Hepatocyte (in vitro differentiated cells): ENCODE results near the gene SELE. TPM values are rescaled to one million over a fixed set of nuclear protein-coding genes. Genes with fewer than 3 reads are reported as not detected.
"Not testable (repeated sequence)": the region's sequence is repeated elsewhere in the genome, so short reads cannot be mapped to it uniquely, and the experiment has no call there.

Experiments used
- DNase-seq: peaks from one replicate; pipeline ENCODE4 v3.0.0-alpha.2; 2016; ENCODE audit warnings: low spot score
- H2AFZ ChIP-seq: fragments of 200-600 bp; sonication (generic); 2 replicates; pipeline ENCODE4 v1.6.0; 2016; ENCODE audit warnings: antibody characterized with exemption, mild to moderate bottlenecking
- H3K27ac ChIP-seq: fragments of 200-600 bp; sonication (generic); 2 replicates; pipeline ENCODE4 v1.5.1; 2016; ENCODE audit warnings: mild to moderate bottlenecking
- H3K27me3 ChIP-seq: fragments of 200-600 bp; sonication (generic); 2 replicates; pipeline ENCODE4 v1.6.1; 2016
- H3K36me3 ChIP-seq: fragments of 200-600 bp; sonication (generic); replicated peaks from 2 replicates; pipeline ENCODE4 v1.5.1; 2016; ENCODE audit warnings: low read depth; ENCODE audit not compliant: insufficient read depth
- H3K4me1 ChIP-seq: fragments of 200-600 bp; sonication (generic); 2 replicates; pipeline ENCODE4 v1.5.1; 2016; ENCODE audit warnings: mild to moderate bottlenecking, moderate library complexity; ENCODE audit not compliant: insufficient read depth
- H3K4me2 ChIP-seq: fragments of 200-600 bp; sonication (generic); 2 replicates; pipeline ENCODE4 v1.6.0; 2016
- H3K4me3 ChIP-seq: fragments of 200-600 bp; sonication (generic); 2 replicates; pipeline ENCODE4 v1.5.1; 2016; ENCODE audit warnings: mild to moderate bottlenecking
- H3K79me2 ChIP-seq: fragments of 200-600 bp; sonication (generic); 2 replicates; pipeline ENCODE4 v1.6.0; 2017; ENCODE audit warnings: mild to moderate bottlenecking
- H3K9me2 ChIP-seq: fragments of 200-600 bp; sonication (generic); replicated peaks from 2 replicates; pipeline ENCODE4 v1.6.0; 2017; ENCODE audit warnings: mild to moderate bottlenecking; ENCODE audit not compliant: insufficient read depth
- H3K9me3 ChIP-seq: fragments of 200-600 bp; sonication (generic); 2 replicates; pipeline ENCODE4 v1.5.1; 2016; ENCODE audit warnings: low read depth, mild to moderate bottlenecking
- H4K20me1 ChIP-seq: fragments of 200-600 bp; sonication (generic); 2 replicates; pipeline ENCODE4 v1.6.0; 2016; ENCODE audit warnings: mild to moderate bottlenecking; ENCODE audit not compliant: insufficient read depth, poor library complexity, severe bottlenecking
- CTCF ChIP-seq: fragments of 200-600 bp; sonication (generic); IDR thresholded peaks from 2 replicates; pipeline ENCODE4 v1.5.1; 2016; ENCODE audit warnings: antibody characterized with exemption, mild to moderate bottlenecking; ENCODE audit not compliant: poor library complexity
- EZH2 ChIP-seq: fragments of 200-600 bp; sonication (generic); IDR thresholded peaks from 2 replicates; pipeline ENCODE4 v1.6.1; 2016; ENCODE audit warnings: antibody characterized with exemption, mild to moderate bottlenecking, borderline replicate concordance
- EZH2phosphoT487 ChIP-seq: fragments of 200-600 bp; sonication (generic); IDR thresholded peaks from one replicate; pipeline ENCODE4 v1.6.1; 2018; ENCODE audit warnings: antibody characterized with exemption, mild to moderate bottlenecking, low read depth, moderate library complexity; ENCODE audit not compliant: unreplicated experiment, severe bottlenecking
- whole genome bisulfite sequencing: methylation state at CpG from one replicate; pipeline ENCODE4 v1.1.6; 2016; ENCODE audit warnings: low lambda C conversion rate; ENCODE audit errors: missing lambda C conversion rate; 5-methylcytosine and 5-hydroxymethylcytosine counted together
- polyA plus RNA-seq: library from polyadenylated mRNA; unstranded; fragments of >200 nt; fragmentation: Nextera tagmentation; extraction: Ambion mirVana; gene quantifications from 2 replicates; pipeline ENCODE4 v1.2.1, GENCODE V29; 2016
- total RNA-seq: library from RNA; depleted of rRNA; stranded (reverse); fragments of >200 nt; gene quantifications from 2 replicates; pipeline ENCODE4 v1.2.3, GENCODE V29; 2014

Gene SELE
- total and polyA plus RNA-seq, 2 experiments from 2014 or later = 0.03 TPM; not detected in 1

GRCh38 chr1:169690489-169690888 lies 43.4 kb downstream of the SELE start:
- Histone ChIP-seq H3K4me1 (no peaks in the 10 kb centered on the region), H3K9me2 (no peaks in the 10 kb centered on the region), H4K20me1 (no peaks in the 10 kb centered on the region), H3K27ac (no peak overlapping the region), H2AFZ (no peak overlapping the region), H3K27me3 (no peaks in the 10 kb centered on the region), H3K9me3 (no peaks in the 10 kb centered on the region), H3K4me2 (no peak overlapping the region), H3K36me3 (no peaks in the 10 kb centered on the region), H3K79me2 (no peaks in the 10 kb centered on the region), H3K4me3 (no peak overlapping the region)
- DNase-seq = no peak
- TF ChIP-seq EZH2phosphoT487 (no peak), EZH2 (no peak), CTCF (no peak)

GRCh38 chr1:169689395-169689794 lies 44.5 kb downstream of the SELE start:
- Histone ChIP-seq H3K4me2 (no peak overlapping the region), H3K27ac (no peak overlapping the region), H3K27me3 (no peaks in the 10 kb centered on the region), H4K20me1 (no peaks in the 10 kb centered on the region), H3K9me3 (no peaks in the 10 kb centered on the region), H3K79me2 (no peaks in the 10 kb centered on the region), H3K9me2 (no peaks in the 10 kb centered on the region), H3K36me3 (no peaks in the 10 kb centered on the region), H3K4me1 (no peaks in the 10 kb centered on the region), H2AFZ (no peak overlapping the region), H3K4me3 (no peak overlapping the region)
- no peak for TF ChIP-seq CTCF
- TF ChIP-seq EZH2 = no peak
- no peak for TF ChIP-seq EZH2phosphoT487
- 77% methylated on average over 2 of the region's 2 CpGs for WGBS
- no peak for DNase-seq

GRCh38 chr1:169688377-169688776 lies 45.5 kb downstream of the SELE start:
- not testable (repeated sequence) for H3K79me2 ChIP-seq, H3K27ac ChIP-seq, H3K4me2 ChIP-seq, H2AFZ ChIP-seq, H3K9me3 ChIP-seq, H3K36me3 ChIP-seq, H3K27me3 ChIP-seq, H4K20me1 ChIP-seq, H3K9me2 ChIP-seq, H3K4me1 ChIP-seq, H3K4me3 ChIP-seq, DNase-seq
- 96% methylated on average over 5 of the region's 5 CpGs for WGBS

- TF ChIP-seq EZH2 (no peak), EZH2phosphoT487 (no peak), CTCF (no peak)
- no peaks in the 10 kb centered on the region for H3K4me1 ChIP-seq
- H3K9me2 ChIP-seq = no peaks in the 10 kb centered on the region
- no peak overlapping the region for H3K4me3 ChIP-seq
- H2AFZ ChIP-seq = no peak overlapping the region
- no peaks in the 10 kb centered on the region for H3K9me3 ChIP-seq
- WGBS = 91% methylated on average over 3 of the region's 3 CpGs
- no peaks in the 10 kb centered on the region for H3K36me3 ChIP-seq
- H4K20me1 ChIP-seq = no peaks in the 10 kb centered on the region
- H3K27me3 ChIP-seq = no peaks in the 10 kb centered on the region
- no peak overlapping the region for H3K27ac ChIP-seq
- no peak for DNase-seq
- no peaks in the 10 kb centered on the region for H3K79me2 ChIP-seq
- H3K4me2 ChIP-seq = no peak overlapping the region
These were observed 50.2 kb downstream of the SELE start for GRCh38 chr1:169683661-169684060.

GRCh38 chr1:169683168-169683567 lies 50.7 kb downstream of the SELE start:
- not testable (repeated sequence) for H2AFZ ChIP-seq, H4K20me1 ChIP-seq, H3K27ac ChIP-seq, H3K79me2 ChIP-seq, H3K9me3 ChIP-seq, H3K27me3 ChIP-seq, DNase-seq, H3K4me2 ChIP-seq, H3K9me2 ChIP-seq, H3K36me3 ChIP-seq, H3K4me1 ChIP-seq, H3K4me3 ChIP-seq
- 75% methylated on average over 4 of the region's 4 CpGs for WGBS
